T-cell (primary cell): ENCODE results near the gene DGKD. TPM values are rescaled to one million over a fixed set of nuclear protein-coding genes. Genes with fewer than 3 reads are reported as not detected.

ENCODE experiments used
- ATAC-seq, 4 experiments: fragments of 200-7000 bp in 3 of 4; fragments of 150-1000 bp in 1 of 4; cut with Tn5 transposase; replicated peaks in 1 of 4; 1 replicate in 3 of 4; 2 replicates in 1 of 4; pipeline ENCODE4 v1.10.0; 2021; ENCODE audit warnings: moderate library complexity in 3 of 4, mild to moderate bottlenecking in 2 of 4, moderate number of reproducible peaks in 1 of 4
- CTCF ChIA-PET, 2 donors: fragments of 300-600 bp; sonication (Branson Sonifier 250); formaldehyde crosslinking; loops; one replicate each; lab custom pipeline; 2022; ENCODE audit warnings: antibody characterized with exemption in 2 of 2; lab: Charles Lee
- POLR2A ChIA-PET, 2 donors: fragments of 300-600 bp; sonication (Branson Sonifier 250); formaldehyde crosslinking; loops; one replicate each; lab custom pipeline; 2022; ENCODE audit warnings: antibody characterized with exemption in 2 of 2; lab: Charles Lee
- DNase-seq, 35 experiments: peaks; one replicate each; pipeline versions ENCODE4 v3.0.0 to v3.0.0-alpha.2; 2013 to 2023
- H3K27ac ChIP-seq: one replicate; pipeline ENCODE4 v1.5.1; 2013; ENCODE audit warnings: low read length
- H3K27me3 ChIP-seq, 2 experiments: replicated peaks in 1 of 2; 1 replicate in 1 of 2; 2 replicates in 1 of 2; pipeline versions ENCODE4 v1.6.1 to v1.7.0; 2013; ENCODE audit warnings: low read length in 1 of 2, mixed read lengths in 1 of 2; ENCODE audit not compliant: control insufficient read depth in 2 of 2, insufficient read depth in 2 of 2; ENCODE audit errors: extremely low read depth in 1 of 2
- H3K36me3 ChIP-seq, 2 donors: 1 replicate in 1 of 2; 2 replicates in 1 of 2; pipeline versions ENCODE4 v1.6.1 to v1.7.0; 2013; ENCODE audit warnings: low read length in 1 of 2; ENCODE audit not compliant: control insufficient read depth in 2 of 2, insufficient read depth in 1 of 2; ENCODE audit errors: extremely low read depth in 1 of 2
- H3K4me1 ChIP-seq, 2 experiments: 1 replicate in 1 of 2; 2 replicates in 1 of 2; pipeline versions ENCODE4 v1.6.1 to v1.7.0; 2013; ENCODE audit warnings: low read length in 2 of 2, mixed read lengths in 1 of 2; ENCODE audit not compliant: insufficient read depth in 2 of 2, control insufficient read depth in 1 of 2; ENCODE audit errors: extremely low read depth in 1 of 2
- H3K4me3 ChIP-seq, 2 donors: 1 replicate in 1 of 2; 2 replicates in 1 of 2; pipeline versions ENCODE4 v1.5.1 to v1.7.0; 2013; ENCODE audit warnings: mild to moderate bottlenecking in 2 of 2, low read length in 1 of 2, moderate library complexity in 1 of 2; ENCODE audit not compliant: control insufficient read depth in 1 of 2; ENCODE audit errors: extremely low read depth in 1 of 2
- H3K9me3 ChIP-seq: 2 replicates; pipeline ENCODE4 v1.7.0; 2013
- H3K27ac Mint-ChIP-seq, 2 donors: one replicate each; pipeline ENCODE4 v1.8.0; 2020 to 2021; ENCODE audit warnings: mild to moderate bottlenecking in 2 of 2, mixed read lengths in 2 of 2
- H3K27me3 Mint-ChIP-seq, 2 donors: one replicate each; pipeline ENCODE4 v1.8.0; 2021 to 2022; ENCODE audit warnings: mixed read lengths in 2 of 2
- H3K36me3 Mint-ChIP-seq: one replicate; pipeline ENCODE4 v1.8.0; 2021; ENCODE audit warnings: mixed read lengths
- H3K4me1 Mint-ChIP-seq, 3 donors: one replicate each; pipeline ENCODE4 v1.8.0; 2020 to 2022; ENCODE audit warnings: mixed read lengths in 3 of 3, mild to moderate bottlenecking in 1 of 3
- H3K4me3 Mint-ChIP-seq, 3 donors: one replicate each; pipeline ENCODE4 v1.8.0; 2020 to 2022; ENCODE audit warnings: mild to moderate bottlenecking in 3 of 3, mixed read lengths in 3 of 3, moderate library complexity in 3 of 3
- H3K9me3 Mint-ChIP-seq, 3 donors: one replicate each; pipeline ENCODE4 v1.8.0; 2020 to 2022; ENCODE audit warnings: mixed read lengths in 3 of 3
- WGBS: methylation state at CpG from one replicate; pipeline ENCODE4 v1.1.5; 2013; ENCODE audit warnings: missing lambda C conversion rate; ENCODE audit not compliant: insufficient coverage; 5-methylcytosine and 5-hydroxymethylcytosine counted together
- total RNA-seq, 35 experiments: library from RNA in 6 of 35; stranded (reverse) in 6 of 35; fragments of 120-200 nt in 1 of 35; gene quantifications; one replicate each; pipeline versions ENCODE4 v1.2.1 to v1.2.4 and lab custom pipeline; 2013 to 2026

The DGKD gene
- total RNA-seq, 5 donors from 2014 or later (not counting 1 experiment from before 2014, with no cell fraction given): 143 to 254 (median 163) TPM

- CTCF ChIA-PET: no interaction called here
- H3K4me3 Mint-ChIP-seq: no peak overlapping the region
These were observed 36.9 kb upstream of the DGKD start for GRCh38 chr2:233317196-233317943.

GRCh38 chr2:233319256-233319655 lies 35.0 kb upstream of the DGKD start:
- Mint-ChIP-seq H3K4me1 (peaks cover 0 to 18% (median 8%) of the 10 kb centered on the region in 3 donors), H3K9me3 (no peaks in the 10 kb centered on the region), H3K36me3 (no peaks in the 10 kb centered on the region), H3K27me3 (peaks cover 0 to 4% of the 10 kb centered on the region in 2 donors), H3K4me3 (no peak overlapping the region), H3K27ac (no peak overlapping the region)
- Histone ChIP-seq H3K36me3 (no peaks in the 10 kb centered on the region), H3K4me1 (peaks cover 0 to 9% of the 10 kb centered on the region in 2 experiments), H3K27me3 (peaks cover 0 to 19% of the 10 kb centered on the region in 2 experiments), H3K9me3 (no peaks in the 10 kb centered on the region), H3K27ac (no peak overlapping the region), H3K4me3 (no peak overlapping the region)
- WGBS: 66% methylated on average over 2 of the region's 5 CpGs
- ATAC-seq: no peak
- ChIA-PET CTCF (no interaction called here), POLR2A (no interaction called here)
- DNase-seq: no peak

More at GRCh38 chr2:233317196-233317943, 36.9 kb upstream of the DGKD start:
- ATAC-seq: no peak
- no peak overlapping the region for H3K27ac Mint-ChIP-seq
- no peaks in the 10 kb centered on the region for H3K9me3 Mint-ChIP-seq
- peaks cover 0 to 26% of the 10 kb centered on the region in 2 experiments for H3K27me3 ChIP-seq
- no peak for DNase-seq
- H3K36me3 ChIP-seq: no peaks in the 10 kb centered on the region
- H3K9me3 ChIP-seq: no peaks in the 10 kb centered on the region
- no peak overlapping the region for H3K4me3 ChIP-seq
- peaks cover 0 to 13% (median 7%) of the 10 kb centered on the region in 3 donors for H3K4me1 Mint-ChIP-seq
- WGBS: 95% methylated on average over 4 of the region's 7 CpGs
- peaks cover 0 to 4% of the 10 kb centered on the region in 2 donors for H3K27me3 Mint-ChIP-seq
- no peak overlapping the region for H3K27ac ChIP-seq
- H3K4me1 ChIP-seq: peaks cover 0 to 9% of the 10 kb centered on the region in 2 experiments
- POLR2A ChIA-PET: no interaction called here
- H3K36me3 Mint-ChIP-seq: no peaks in the 10 kb centered on the region

GRCh38 chr2:233320470-233320869 lies 33.8 kb upstream of the DGKD start:
- Mint-ChIP-seq H3K36me3 (no peaks in the 10 kb centered on the region), H3K27ac (no peak overlapping the region), H3K9me3 (no peaks in the 10 kb centered on the region), H3K4me3 (no peak overlapping the region), H3K4me1 (peaks cover 0 to 23% (median 8%) of the 10 kb centered on the region in 3 donors), H3K27me3 (peaks cover 0 to 4% of the 10 kb centered on the region in 2 donors)
- ATAC-seq (no peak), DNase-seq (no peak)
- Histone ChIP-seq H3K4me1 (peaks cover 0 to 9% of the 10 kb centered on the region in 2 experiments), H3K27me3 (peaks cover 0 to 19% of the 10 kb centered on the region in 2 experiments), H3K9me3 (no peaks in the 10 kb centered on the region), H3K27ac (no peak overlapping the region), H3K4me3 (no peak overlapping the region), H3K36me3 (no peaks in the 10 kb centered on the region)
- ChIA-PET POLR2A (no interaction called here), CTCF (no interaction called here)
- 95% methylated on average over 13 of the region's 17 CpGs for WGBS

- no peak for DNase-seq
- WGBS: 93% methylated on average over 3 of the region's 6 CpGs
These were observed 33.1 kb upstream of the DGKD start for GRCh38 chr2:233321166-233321565.

GRCh38 chr2:233323851-233324250 lies 30.4 kb upstream of the DGKD start:
- H3K4me1 ChIP-seq: peaks cover 0 to 9% of the 10 kb centered on the region in 2 experiments
- peaks cover 0 to 24% (median 8%) of the 10 kb centered on the region in 3 donors for H3K4me1 Mint-ChIP-seq

More at GRCh38 chr2:233321166-233321565, 33.1 kb upstream of the DGKD start:
- no peaks in the 10 kb centered on the region for H3K9me3 Mint-ChIP-seq
- H3K27me3 Mint-ChIP-seq: peaks cover 0 to 4% of the 10 kb centered on the region in 2 donors
- H3K9me3 ChIP-seq: no peaks in the 10 kb centered on the region
- H3K27ac Mint-ChIP-seq: no peak overlapping the region
- H3K27ac ChIP-seq: no peak overlapping the region
- H3K36me3 Mint-ChIP-seq: no peaks in the 10 kb centered on the region
- ATAC-seq: no peak
- H3K36me3 ChIP-seq: no peaks in the 10 kb centered on the region
- H3K4me1 Mint-ChIP-seq: peaks cover 0 to 24% (median 8%) of the 10 kb centered on the region in 3 donors
- no peak overlapping the region for H3K4me3 Mint-ChIP-seq
- H3K4me3 ChIP-seq: no peak overlapping the region
- ChIA-PET CTCF (no interaction called here), POLR2A (no interaction called here)
- H3K27me3 ChIP-seq: peaks cover 0 to 19% of the 10 kb centered on the region in 2 experiments
- H3K4me1 ChIP-seq: peaks cover 0 to 9% of the 10 kb centered on the region in 2 experiments

GRCh38 chr2:233325256-233325655 lies 29.0 kb upstream of the DGKD start:
- no peak for DNase-seq
- Mint-ChIP-seq H3K27me3 (no peaks in the 10 kb centered on the region), H3K4me1 (peaks cover 13 to 36% (median 15%) of the 10 kb centered on the region in 3 donors), H3K9me3 (no peaks in the 10 kb centered on the region), H3K27ac (no peak overlapping the region), H3K4me3 (no peak overlapping the region), H3K36me3 (no peaks in the 10 kb centered on the region)
- CTCF ChIA-PET: interaction anchor here in 1 of 2 donors (0.8 kb wide), 1 partner anchor 78 kb away, joined by 3 read pairs; no protein-coding TSS in a partner anchor
- H3K4me1 ChIP-seq: peaks cover 0 to 20% of the 10 kb centered on the region in 2 experiments
- H3K4me3 ChIP-seq: no peak overlapping the region
- H3K9me3 ChIP-seq: no peaks in the 10 kb centered on the region
- H3K36me3 ChIP-seq: no peaks in the 10 kb centered on the region
- no peak for ATAC-seq
- POLR2A ChIA-PET: no interaction called here
- WGBS: 94% methylated on average over 3 of the region's 4 CpGs
- peaks cover 0 to 8% of the 10 kb centered on the region in 2 experiments for H3K27me3 ChIP-seq
- H3K27ac ChIP-seq: no peak overlapping the region

More at GRCh38 chr2:233323851-233324250, 30.4 kb upstream of the DGKD start:
- H3K36me3 ChIP-seq: no peaks in the 10 kb centered on the region
- no peak overlapping the region for H3K4me3 ChIP-seq
- H3K27me3 Mint-ChIP-seq: no peaks in the 10 kb centered on the region
- peak overlapping the region in 1 of 2 donors; percentile 28 for H3K27ac Mint-ChIP-seq
- no peaks in the 10 kb centered on the region for H3K9me3 ChIP-seq
- WGBS: 92% methylated on average over 3 of the region's 8 CpGs
- CTCF ChIA-PET: no interaction called here
- peaks cover 0 to 16% of the 10 kb centered on the region in 2 experiments for H3K27me3 ChIP-seq
- no peaks in the 10 kb centered on the region for H3K36me3 Mint-ChIP-seq
- DNase-seq (no peak), ATAC-seq (no peak)
- H3K27ac ChIP-seq: no peak overlapping the region
- POLR2A ChIA-PET: interaction anchor here in 1 of 2 donors (0.7 kb wide), 1 partner anchor 21 kb away, joined by 3 read pairs; no protein-coding TSS in a partner anchor
- no peak overlapping the region for H3K4me3 Mint-ChIP-seq
- H3K9me3 Mint-ChIP-seq: no peaks in the 10 kb centered on the region
